Breast epithelium (tissue), 4 donors: ENCODE results near the gene MLLT6. TPM values are rescaled to one million over a fixed set of nuclear protein-coding genes. Genes with fewer than 3 reads are reported as not detected.

Source experiments
- DNase-seq, 2 donors: peaks; one replicate each; pipeline ENCODE4 v3.0.0-alpha.2; 2019; ENCODE audit warnings: low spot score in 2 of 2
- H3K27ac ChIP-seq, 2 donors: fragments of 200-600 bp; sonication (generic) in 1 of 2; one replicate each; pipeline ENCODE4 v1.5.1; 2016 to 2019; ENCODE audit warnings: mild to moderate bottlenecking in 1 of 2
- H3K27me3 ChIP-seq, 2 donors: fragments of 200-600 bp; sonication (generic) in 1 of 2; one replicate each; pipeline versions ENCODE4 v1.5.1 to v1.6.0; 2017 to 2019; ENCODE audit warnings: control low read depth in 1 of 2, mild to moderate bottlenecking in 1 of 2
- H3K36me3 ChIP-seq: fragments of 200-600 bp; one replicate; pipeline ENCODE4 v1.5.1; 2019
- H3K4me1 ChIP-seq, 2 donors: fragments of 200-600 bp; sonication (generic); one replicate each; pipeline ENCODE4 v1.5.1; 2016 to 2019; ENCODE audit warnings: control low read depth in 1 of 2
- H3K4me3 ChIP-seq, 3 donors: fragments of 200-600 bp; sonication (generic); 1 replicate in 2 of 3; 2 replicates in 1 of 3; pipeline ENCODE4 v1.5.1; 2016 to 2019; ENCODE audit warnings: mild to moderate bottlenecking in 3 of 3, moderate library complexity in 2 of 3
- H3K9me3 ChIP-seq, 2 donors: fragments of 200-600 bp; sonication (generic) in 1 of 2; one replicate each; pipeline ENCODE4 v1.5.1; 2016 to 2019; ENCODE audit warnings: control low read depth in 1 of 2
- CTCF ChIP-seq, 3 donors: fragments of 450-650 bp; IDR thresholded peaks; one replicate each; pipeline ENCODE4 v1.5.1; 2016 to 2017; ENCODE audit warnings: antibody characterized with exemption in 3 of 3, mild to moderate bottlenecking in 3 of 3, moderate library complexity in 3 of 3
- POLR2A ChIP-seq: fragments of 450-650 bp; IDR thresholded peaks from one replicate; pipeline ENCODE4 v1.6.1; 2016; ENCODE audit warnings: antibody characterized with exemption, mild to moderate bottlenecking, moderate library complexity
- POLR2AphosphoS5 ChIP-seq, 3 donors: sonication (generic); formaldehyde crosslinking; IDR thresholded peaks; one replicate each; pipeline ENCODE4 v1.6.1; 2017; ENCODE audit warnings: antibody characterized with exemption in 3 of 3
- intact Hi-C: fragments of 100-400 bp; cut with DNase I; formaldehyde crosslinking; loops from one replicate; pipeline ENCODE4 v1.15.1; 2023; ENCODE audit warnings: low total_unique reads
- total RNA-seq, 3 donors: library from RNA; depleted of rRNA; stranded (reverse); fragments of >200 nt; gene quantifications; one replicate each; pipeline ENCODE4 v1.1.0, GENCODE V29; 2016

The MLLT6 gene
- total RNA-seq, 3 donors from 2014 or later = 41.9 to 101 (median 90.5) TPM

- intact Hi-C loops = no loop called here
- Histone ChIP-seq H3K36me3 (peaks cover 19% of the 10 kb centered on the region), H3K9me3 (no peaks in the 10 kb centered on the region), H3K4me3 (no peak overlapping the region), H3K4me1 (no peaks in the 10 kb centered on the region), H3K27ac (no peak overlapping the region), H3K27me3 (no peaks in the 10 kb centered on the region)
- no peak for DNase-seq
- TF ChIP-seq POLR2A (no peak), CTCF (IDR thresholded peaks at IDR 0.05) (no peak), POLR2AphosphoS5 (IDR thresholded peaks at IDR 0.05) (no peak)
These were observed 11.4 kb downstream of the MLLT6 start for GRCh38 chr17:38716368-38717005.

- DNase-seq = no peak
- intact Hi-C loops = no loop called here
- no peak overlapping the region for H3K4me3 ChIP-seq
- no peaks in the 10 kb centered on the region for H3K27me3 ChIP-seq
- no peaks in the 10 kb centered on the region for H3K9me3 ChIP-seq
- H3K36me3 ChIP-seq = peaks cover 15% of the 10 kb centered on the region
- H3K4me1 ChIP-seq = no peaks in the 10 kb centered on the region
- H3K27ac ChIP-seq = no peak overlapping the region
- TF ChIP-seq POLR2AphosphoS5 (IDR thresholded peaks at IDR 0.05) = no peak
- TF ChIP-seq POLR2A = no peak
These were observed 12.2 kb downstream of the MLLT6 start for GRCh38 chr17:38717139-38717745.

- Histone ChIP-seq H3K9me3 (no peaks in the 10 kb centered on the region), H3K27me3 (no peaks in the 10 kb centered on the region), H3K4me1 (no peaks in the 10 kb centered on the region), H3K27ac (peak overlapping the region in 1 of 2 donors; percentile 7), H3K4me3 (no peak overlapping the region), H3K36me3 (peaks cover 4% of the 10 kb centered on the region)
- no peak for DNase-seq
- intact Hi-C loops = no loop called here
- TF ChIP-seq POLR2A (no peak), POLR2AphosphoS5 (IDR thresholded peaks at IDR 0.05) (no peak), CTCF (IDR thresholded peaks at IDR 0.05) (no peak)
These were observed 14.3 kb downstream of the MLLT6 start for GRCh38 chr17:38719289-38719942.

- H3K4me1 ChIP-seq = no peaks in the 10 kb centered on the region
- no peak for DNase-seq
- no peak overlapping the region for H3K27ac ChIP-seq
- peaks cover 5% of the 10 kb centered on the region for H3K36me3 ChIP-seq
- intact Hi-C loops = no loop called here
- no peaks in the 10 kb centered on the region for H3K27me3 ChIP-seq
- no peaks in the 10 kb centered on the region for H3K9me3 ChIP-seq
- no peak overlapping the region for H3K4me3 ChIP-seq
- TF ChIP-seq POLR2AphosphoS5 (IDR thresholded peaks at IDR 0.05) (no peak), POLR2A (no peak), CTCF (IDR thresholded peaks at IDR 0.05) (no peak)
These were observed 15.0 kb downstream of the MLLT6 start for GRCh38 chr17:38719943-38720641.

- Histone ChIP-seq H3K4me3 (no peak overlapping the region), H3K9me3 (no peaks in the 10 kb centered on the region), H3K4me1 (no peaks in the 10 kb centered on the region), H3K36me3 (peaks cover 7% of the 10 kb centered on the region), H3K27ac (no peak overlapping the region), H3K27me3 (no peaks in the 10 kb centered on the region)
- no peak for DNase-seq
- intact Hi-C loops = no loop called here
- TF ChIP-seq POLR2AphosphoS5 (IDR thresholded peaks at IDR 0.05) (no peak), CTCF (IDR thresholded peaks at IDR 0.05) (no peak), POLR2A (no peak)
These were observed 15.9 kb downstream of the MLLT6 start for GRCh38 chr17:38720941-38721340.
